Measurements from ENCODE around the gene HIBCH. TPM values are rescaled to one million over a fixed set of nuclear protein-coding genes. Genes with fewer than 3 reads are reported as not detected.

The HIBCH gene
- total and polyA plus RNA-seq, 2 donors (not counting 3 experiments of a cell fraction or from before 2014, with no cell fraction given), result 6.4 to 24.7 TPM

- POLR2A ChIA-PET, result no interaction called here
- H3K36me3 ChIP-seq (ENCODE audit: control insufficient read depth in 2 of 2, extremely low read depth in 1 of 2, insufficient read depth in 2 of 2, low read length in 2 of 2), result peaks cover 0 to 2% of the 10 kb centered on the region in 2 experiments
- intact Hi-C loops (cut with micrococcal nuclease), result no loop called here
These were observed 104.0 kb downstream of the HIBCH start for GRCh38 chr2:190215620-190216019.

More at GRCh38 chr2:190215620-190216019, 104.0 kb downstream of the HIBCH start:
- H4K20me1 ChIP-seq (replicated peaks; ENCODE audit: control insufficient read depth, extremely low read depth, insufficient read depth, low read length), result no peaks in the 10 kb centered on the region
- BruUV-seq (replicated peaks), result no TSS peak
- TF ChIP-seq POLR2AphosphoS5 (IDR thresholded peaks at IDR 0.05; ENCODE audit: insufficient read depth, low read depth, low read length) (no peak), EZH2 (IDR thresholded peaks at IDR 0.05; ENCODE audit: borderline replicate concordance, low read depth, low read length, severe bottlenecking) (no peak), FOS (IDR thresholded peaks at IDR 0.05; ENCODE audit: borderline replicate concordance, insufficient read depth, low read length) (no peak), CTCF (IDR thresholded peaks at IDR 0.05; ENCODE audit: extremely low read depth in 1 of 2, insufficient read depth in 1 of 2, low read depth in 1 of 2, low read length in 2 of 2) (no peak), GATA2 (IDR thresholded peaks at IDR 0.05; ENCODE audit: insufficient read depth, insufficient read length, low read depth, low read length) (no peak), MYC (IDR thresholded peaks at IDR 0.05; ENCODE audit: low read depth, low read length) (no peak), POLR2A (IDR thresholded peaks at IDR 0.05; ENCODE audit: low read depth, low read length) (no peak), JUN (IDR thresholded peaks at IDR 0.05; ENCODE audit: borderline replicate concordance, insufficient read depth, insufficient read length, low read depth) (no peak), MAX (IDR thresholded peaks at IDR 0.05; ENCODE audit: insufficient read depth, insufficient read length) (no peak)
- H3K4me3 ChIP-seq (replicated peaks in 1 of 3; ENCODE audit: insufficient read depth in 1 of 3, low read depth in 1 of 3, low read length in 3 of 3), result no peak overlapping the region
- H3K79me2 ChIP-seq (ENCODE audit: control insufficient read depth, insufficient read depth, low read length), result no peaks in the 10 kb centered on the region
- FAIRE-seq (no peak), DNase-seq (ENCODE audit: low read depth, low spot score) (peak; percentile 25)
- no peaks in the 10 kb centered on the region for H3K27me3 ChIP-seq (ENCODE audit: control insufficient read depth in 2 of 2, insufficient read depth in 2 of 2, low read length in 2 of 2)
- H2AFZ ChIP-seq (ENCODE audit: low read depth, low read length), result no peak overlapping the region
- H3K4me2 ChIP-seq (ENCODE audit: insufficient read depth, low read length), result no peak overlapping the region
- no peaks in the 10 kb centered on the region for H3K9me3 ChIP-seq (replicated peaks; ENCODE audit: control insufficient read depth, insufficient read depth, low read length)
- H3K9me1 ChIP-seq (replicated peaks; ENCODE audit: control insufficient read depth, extremely low read depth, insufficient read depth, low read length), result no peaks in the 10 kb centered on the region
- peaks cover 2% of the 10 kb centered on the region for H3K4me1 ChIP-seq (ENCODE audit: control insufficient read depth, extremely low read depth, insufficient read depth, low read length)
- H3K27ac ChIP-seq (ENCODE audit: insufficient read depth, low read depth, low read length), result no peak overlapping the region
- dilution Hi-C loops (cut with MboI; ENCODE audit: extremely low pct_ligation_motif_present, low sequenced_read_pairs), result no loop called here
- CTCF ChIA-PET, result interaction anchor here (0.7 to 0.9 kb wide), 3 partner anchors 10 to 55 kb away, joined by 3 read pairs; no protein-coding TSS in a partner anchor
- no peak overlapping the region for H3K9ac ChIP-seq (replicated peaks; ENCODE audit: extremely low read depth, insufficient read depth, low read length)
